HFF-Myc (cell line): ENCODE results near the gene JAKMIP2.

Experiments used
- DNase-seq: peaks from one replicate; pipeline ENCODE4 v3.0.0-alpha.2; 2011; ENCODE audit warnings: low read depth; ENCODE audit errors: extremely low read depth
- H3K4me3 ChIP-seq: replicated peaks from 2 replicates; pipeline ENCODE4 v1.5.1; 2011; ENCODE audit warnings: low read depth, mild to moderate bottlenecking, control low read depth, low read length
- TF ChIP-seq, protein P1 (sequence below): IDR thresholded peaks from 2 replicates; pipeline ENCODE4 v1.5.1; 2012; ENCODE audit warnings: mild to moderate bottlenecking, low read depth, low read length, control low read depth; ENCODE audit errors: missing control alignments

Gene JAKMIP2

DNA sequence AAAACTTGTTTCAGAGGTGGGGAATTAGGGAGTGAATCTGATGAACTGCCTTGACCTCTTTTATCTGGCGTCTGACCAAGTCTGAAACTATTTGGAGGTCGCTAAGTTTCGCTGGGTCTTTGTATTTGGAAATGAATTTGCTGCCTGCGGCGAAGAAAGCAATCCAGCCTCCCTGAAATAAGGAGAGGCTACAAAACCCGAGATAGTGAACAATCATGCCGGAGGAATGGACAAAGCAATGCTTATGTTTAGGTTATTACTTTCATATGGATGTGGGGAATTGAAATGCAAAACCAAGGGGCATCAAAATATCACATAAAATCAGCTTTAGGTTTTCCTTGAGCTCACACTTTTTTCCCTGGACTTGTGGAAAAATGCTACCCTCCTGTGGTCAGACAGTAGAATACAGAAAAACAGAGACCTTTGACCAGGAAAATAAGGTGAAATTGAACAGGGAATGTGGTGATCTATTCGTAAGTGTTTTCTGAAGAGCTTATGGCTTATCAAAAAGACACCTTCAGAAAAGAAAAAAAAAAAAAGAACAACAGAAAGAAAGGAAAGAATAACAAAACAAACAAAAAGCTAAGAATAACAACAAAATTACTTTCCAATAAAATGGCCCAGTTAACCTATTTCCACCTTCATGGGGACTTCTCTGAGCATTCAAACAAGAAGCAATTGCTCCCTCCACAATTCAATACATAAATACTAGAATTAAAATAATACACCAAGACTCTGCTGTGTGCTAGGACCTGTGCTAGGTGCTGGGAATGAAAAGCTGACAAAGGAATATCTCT, 204.1 kb downstream of the JAKMIP2 start:
- no peak overlapping the region for H3K4me3 ChIP-seq
- peak; percentile 48 for DNase-seq
- TF ChIP-seq, protein P1, sequence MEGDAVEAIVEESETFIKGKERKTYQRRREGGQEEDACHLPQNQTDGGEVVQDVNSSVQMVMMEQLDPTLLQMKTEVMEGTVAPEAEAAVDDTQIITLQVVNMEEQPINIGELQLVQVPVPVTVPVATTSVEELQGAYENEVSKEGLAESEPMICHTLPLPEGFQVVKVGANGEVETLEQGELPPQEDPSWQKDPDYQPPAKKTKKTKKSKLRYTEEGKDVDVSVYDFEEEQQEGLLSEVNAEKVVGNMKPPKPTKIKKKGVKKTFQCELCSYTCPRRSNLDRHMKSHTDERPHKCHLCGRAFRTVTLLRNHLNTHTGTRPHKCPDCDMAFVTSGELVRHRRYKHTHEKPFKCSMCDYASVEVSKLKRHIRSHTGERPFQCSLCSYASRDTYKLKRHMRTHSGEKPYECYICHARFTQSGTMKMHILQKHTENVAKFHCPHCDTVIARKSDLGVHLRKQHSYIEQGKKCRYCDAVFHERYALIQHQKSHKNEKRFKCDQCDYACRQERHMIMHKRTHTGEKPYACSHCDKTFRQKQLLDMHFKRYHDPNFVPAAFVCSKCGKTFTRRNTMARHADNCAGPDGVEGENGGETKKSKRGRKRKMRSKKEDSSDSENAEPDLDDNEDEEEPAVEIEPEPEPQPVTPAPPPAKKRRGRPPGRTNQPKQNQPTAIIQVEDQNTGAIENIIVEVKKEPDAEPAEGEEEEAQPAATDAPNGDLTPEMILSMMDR = peak; percentile 50

DNA sequence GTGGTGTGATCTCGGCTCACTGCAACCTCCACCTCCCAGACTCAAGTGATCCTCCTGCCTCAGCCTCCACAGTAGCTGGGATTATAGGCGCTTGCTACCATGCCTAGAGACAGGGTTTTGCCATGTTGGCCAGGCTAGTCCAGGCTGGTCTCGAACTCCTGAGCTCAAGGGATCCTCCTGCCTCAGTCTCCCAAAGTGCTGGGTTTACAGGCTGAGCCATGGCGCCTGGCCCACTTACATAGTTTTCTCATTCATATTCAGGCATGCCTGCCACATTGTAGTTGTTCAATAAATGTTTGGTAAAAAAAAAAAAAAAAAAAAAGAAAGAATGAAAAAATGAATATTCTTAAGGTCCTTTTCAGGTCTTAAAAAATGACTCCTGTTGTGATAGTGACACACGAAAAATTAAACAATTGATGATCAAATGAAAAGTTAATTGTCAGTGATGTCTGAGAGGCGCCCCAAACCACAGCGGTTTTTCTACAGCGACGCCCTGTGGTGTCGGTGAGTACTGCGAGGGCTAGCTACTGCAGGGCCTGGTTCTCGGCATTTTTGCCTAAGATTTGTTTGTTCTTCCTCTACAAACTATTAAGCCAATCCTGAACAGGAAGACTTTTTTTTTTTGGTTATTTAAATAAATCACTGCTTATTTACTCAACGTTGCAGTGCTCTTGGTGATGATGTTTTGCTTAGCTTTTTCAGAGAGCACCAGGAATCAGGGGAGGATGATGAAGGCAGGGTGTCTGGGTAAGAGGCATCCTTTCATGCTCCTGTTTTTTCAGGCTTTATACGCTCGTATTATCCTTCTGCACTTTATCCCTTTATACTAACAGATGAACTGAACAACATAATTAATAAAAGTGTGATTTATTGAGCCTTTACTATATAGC, 205.6 kb downstream of the JAKMIP2 start:
- no peak overlapping the region for H3K4me3 ChIP-seq
- TF ChIP-seq, protein P1 = peak; percentile 92
- no peak for DNase-seq

DNA sequence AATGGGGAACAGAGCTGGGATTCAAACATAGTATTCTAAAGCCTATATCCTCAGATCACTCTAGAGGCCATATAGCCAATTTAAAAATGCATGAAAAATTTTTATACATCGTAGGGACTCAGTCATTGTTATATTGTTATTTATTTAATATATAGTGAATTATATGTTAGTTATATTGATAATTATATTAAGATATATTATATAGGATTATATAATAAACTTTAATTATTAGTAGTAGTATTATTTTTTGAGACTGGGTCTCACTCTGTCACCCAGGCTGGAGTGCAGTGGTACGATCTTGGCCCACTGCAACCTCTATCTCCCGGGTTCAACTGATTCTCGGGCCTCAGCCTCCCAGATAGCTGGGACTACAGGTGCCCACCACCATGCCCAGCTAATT, 206.9 kb downstream of the JAKMIP2 start:
- no peak for DNase-seq
- no peak overlapping the region for H3K4me3 ChIP-seq
- TF ChIP-seq, protein P1 = no peak

DNA sequence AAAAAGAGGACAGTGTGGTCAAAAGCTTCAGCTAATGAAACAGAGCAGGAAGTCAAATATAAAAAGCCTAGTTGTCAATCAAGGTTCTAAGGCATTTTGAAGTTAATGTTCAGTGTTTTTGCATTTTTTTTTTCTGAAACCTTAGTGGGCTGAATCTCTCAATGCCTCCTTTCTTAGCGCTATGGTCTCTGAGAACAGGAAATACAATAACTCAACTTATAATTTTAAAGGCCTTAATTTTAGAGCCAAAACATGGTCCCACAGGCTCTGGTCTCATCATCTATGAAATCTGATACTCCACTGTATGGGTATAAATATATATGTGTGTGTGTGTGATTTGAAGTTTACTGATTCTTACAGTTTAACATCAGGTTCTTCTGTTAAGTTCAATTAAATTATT, 209.3 kb downstream of the JAKMIP2 start:
- no peak for DNase-seq
- no peak overlapping the region for H3K4me3 ChIP-seq
- TF ChIP-seq, protein P1 = no peak

DNA sequence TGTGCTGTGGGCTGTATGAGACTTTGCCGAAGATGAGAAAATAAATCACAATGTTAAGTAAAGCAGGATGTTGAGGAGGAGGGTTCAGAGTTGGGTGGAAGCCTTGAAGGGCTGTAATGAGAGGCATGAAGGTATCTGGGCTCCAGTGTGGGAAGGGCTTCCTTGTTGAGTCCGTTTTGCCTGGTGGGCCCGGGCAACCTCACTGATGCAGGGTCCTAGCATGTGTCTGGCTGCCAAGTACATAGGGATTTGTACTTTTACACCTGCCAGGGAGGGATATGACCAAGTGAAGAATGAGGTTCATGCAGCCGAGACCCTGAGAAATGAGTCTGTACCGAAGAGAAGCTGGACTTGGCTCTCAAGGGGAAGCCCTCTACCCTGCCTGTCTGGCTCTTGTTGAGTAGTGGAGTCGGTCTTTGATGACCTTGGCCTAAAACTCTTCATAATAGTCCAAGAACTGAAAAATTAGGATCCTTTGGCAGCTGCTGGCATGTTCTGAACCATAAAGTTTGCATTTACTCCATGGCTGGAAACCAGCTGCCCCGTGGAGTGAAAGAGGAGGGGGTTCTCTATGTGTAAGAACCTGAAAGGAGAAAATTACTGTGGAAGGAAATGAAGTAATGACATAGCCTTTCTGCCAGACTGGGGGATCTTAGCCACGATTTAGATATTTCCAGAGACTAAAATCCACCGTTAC, 213.7 kb downstream of the JAKMIP2 start:
- DNase-seq = no peak
- TF ChIP-seq, protein P1 = no peak
- H3K4me3 ChIP-seq = no peak overlapping the region

DNA sequence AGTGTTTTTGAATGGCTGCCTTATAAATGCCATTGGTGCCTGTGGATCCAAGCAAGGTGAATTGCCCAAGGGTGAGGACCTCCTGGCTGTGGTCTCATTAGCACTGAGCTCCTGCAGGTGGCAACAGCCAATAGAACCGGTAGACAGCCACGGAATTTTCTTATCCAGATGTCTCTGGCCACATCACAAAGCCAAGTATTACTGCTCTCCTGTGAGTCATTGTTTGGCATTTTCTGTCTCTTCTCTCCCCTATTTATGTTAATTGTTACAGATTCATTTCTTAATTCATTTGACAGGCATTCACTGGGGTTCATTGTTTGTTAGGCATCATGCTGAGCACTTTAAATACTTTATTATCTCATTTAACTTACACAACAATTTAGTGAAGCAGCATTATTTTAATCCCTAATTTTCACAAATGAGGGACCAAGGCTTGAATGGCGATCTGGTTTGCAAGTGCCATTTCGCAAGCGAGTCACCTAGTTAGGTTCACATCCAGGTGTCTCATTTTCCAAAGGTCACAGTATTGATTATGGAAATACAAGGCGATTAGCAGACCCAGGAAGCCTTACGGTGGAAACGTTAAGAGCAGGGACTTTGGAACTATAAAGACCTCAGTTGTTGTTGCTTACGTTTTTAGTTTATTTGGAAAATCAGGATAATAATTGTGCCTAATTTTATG, 214.5 kb downstream of the JAKMIP2 start:
- TF ChIP-seq, protein P1 = no peak
- H3K4me3 ChIP-seq = no peak overlapping the region
- peak; percentile 65 for DNase-seq
